Measurements from ENCODE around the gene MRFAP1L1. TPM values are rescaled to one million over a fixed set of nuclear protein-coding genes. Genes with fewer than 3 reads are reported as not detected.

Gene MRFAP1L1
- total and polyA plus RNA-seq, 10 donors: 45.6 to 96.9 (median 62.4) TPM

- Histone ChIP-seq H3K36me3 (no peaks in the 10 kb centered on the region), H3K4me1 (peaks cover 6 to 60% (median 29%) of the 10 kb centered on the region in 6 donors), H3K27me3 (replicated peaks in 1 of 7) (no peaks in the 10 kb centered on the region), H3K27ac (peak overlapping the region in 1 of 8 donors; percentile 76), H3K4me3 (no peak overlapping the region), H3K9me3 (no peaks in the 10 kb centered on the region)
- TF ChIP-seq POLR2AphosphoS5 (IDR thresholded peaks at IDR 0.05): peak in 1 of 3 donors; percentile 8
- TF ChIP-seq CTCF (IDR thresholded peaks at IDR 0.05 in 8 of 11, conservative IDR thresholded peaks at IDR 0.05 in 3 of 11): no peak
- DNase-seq: no peak
- WGBS, 5 donors: 61 to 87% (median 70%) methylated on average over 10 to 11 of the region's 11 CpGs
- intact Hi-C loops (cut with DNase I; ENCODE audit: low total_unique reads): loop anchor here (10.0 kb wide), 1 partner anchor 437 kb away; no protein-coding TSS in a partner anchor
These were observed 37.8 kb upstream of the MRFAP1L1 start for GRCh38 chr4:6747294-6748051.

- Histone ChIP-seq H3K9me3 (no peaks in the 10 kb centered on the region), H3K36me3 (no peaks in the 10 kb centered on the region), H3K4me1 (peaks cover 6 to 55% (median 27%) of the 10 kb centered on the region in 6 donors), H3K27me3 (replicated peaks in 1 of 7) (no peaks in the 10 kb centered on the region), H3K27ac (peak overlapping the region in 1 of 8 donors; percentile 76), H3K4me3 (no peak overlapping the region)
- peak; percentile 68 for DNase-seq
- WGBS, 5 donors: 71 to 80% (median 79%) methylated on average over 18 to 20 of the region's 20 CpGs
- TF ChIP-seq POLR2A (IDR thresholded peaks at IDR 0.05) (no peak), CTCF (IDR thresholded peaks at IDR 0.05 in 8 of 11, conservative IDR thresholded peaks at IDR 0.05 in 3 of 11) (no peak), POLR2AphosphoS5 (IDR thresholded peaks at IDR 0.05) (no peak)
- intact Hi-C loops (cut with DNase I; ENCODE audit: low total_unique reads): loop anchor here (10.0 kb wide), 1 partner anchor 438 kb away; no protein-coding TSS in a partner anchor
These were observed 37.1 kb upstream of the MRFAP1L1 start for GRCh38 chr4:6746721-6747293.

- TF ChIP-seq POLR2AphosphoS5 (IDR thresholded peaks at IDR 0.05): no peak
- intact Hi-C loops (cut with DNase I; ENCODE audit: low total_unique reads): loop anchor here (10.0 kb wide), 1 partner anchor 442 kb away; no protein-coding TSS in a partner anchor
- DNase-seq: peak; percentile 62
- Histone ChIP-seq H3K27ac (no peak overlapping the region), H3K36me3 (no peaks in the 10 kb centered on the region), H3K9me3 (no peaks in the 10 kb centered on the region), H3K4me1 (peaks cover 0 to 17% (median 8%) of the 10 kb centered on the region in 6 donors), H3K4me3 (no peak overlapping the region), H3K27me3 (replicated peaks in 1 of 7) (no peaks in the 10 kb centered on the region)
- WGBS, 5 donors: 80 to 90% (median 84%) methylated on average over 11 of the region's 11 CpGs
These were observed 33.3 kb upstream of the MRFAP1L1 start for GRCh38 chr4:6742989-6743388.

GRCh38 chr4:6742507-6742906 lies 32.8 kb upstream of the MRFAP1L1 start:
- 49 to 63% (median 60%) methylated on average over 2 of the region's 2 CpGs for WGBS, 5 donors

GRCh38 chr4:6740347-6740746 lies 30.7 kb upstream of the MRFAP1L1 start:
- Histone ChIP-seq H3K36me3 (no peaks in the 10 kb centered on the region), H3K27ac (no peak overlapping the region), H3K9me3 (no peaks in the 10 kb centered on the region), H3K27me3 (replicated peaks in 1 of 7) (no peaks in the 10 kb centered on the region), H3K4me1 (no peaks in the 10 kb centered on the region), H3K4me3 (no peak overlapping the region)
- 84 to 94% (median 94%) methylated on average over 8 of the region's 8 CpGs for WGBS, 5 donors
- TF ChIP-seq CTCF (IDR thresholded peaks at IDR 0.05 in 8 of 11, conservative IDR thresholded peaks at IDR 0.05 in 3 of 11) (no peak), POLR2A (IDR thresholded peaks at IDR 0.05) (no peak), POLR2AphosphoS5 (IDR thresholded peaks at IDR 0.05) (no peak)
- DNase-seq: no peak
- intact Hi-C loops (cut with DNase I; ENCODE audit: low total_unique reads): loop anchor here (10.0 kb wide), 1 partner anchor 444 kb away; no protein-coding TSS in a partner anchor

More at GRCh38 chr4:6742507-6742906, 32.8 kb upstream of the MRFAP1L1 start:
- no peaks in the 10 kb centered on the region for H3K9me3 ChIP-seq
- no peaks in the 10 kb centered on the region for H3K27me3 ChIP-seq (replicated peaks in 1 of 7)
- H3K4me1 ChIP-seq: peaks cover 0 to 12% (median 6%) of the 10 kb centered on the region in 6 donors
- intact Hi-C loops (cut with DNase I; ENCODE audit: low total_unique reads): loop anchor here (10.0 kb wide), 1 partner anchor 442 kb away; no protein-coding TSS in a partner anchor
- no peak overlapping the region for H3K4me3 ChIP-seq
- DNase-seq: no peak
- no peak overlapping the region for H3K27ac ChIP-seq
- no peak for TF ChIP-seq POLR2AphosphoS5 (IDR thresholded peaks at IDR 0.05)
- H3K36me3 ChIP-seq: no peaks in the 10 kb centered on the region

All from spleen (tissue), 11 donors.